Endothelial cell (in vitro differentiated cells): Measurements from ENCODE around the gene OR51A7. TPM values are rescaled to one million over a fixed set of nuclear protein-coding genes. Genes with fewer than 3 reads are reported as not detected.

Experiments
- DNase-seq: peaks from one replicate; pipeline ENCODE4 v3.0.0; 2021; ENCODE audit warnings: low spot score
- H3K27ac Mint-ChIP-seq: one replicate; pipeline ENCODE4 v1.8.0; 2021; ENCODE audit warnings: mixed read lengths, inconsistent platforms; ENCODE audit not compliant: unreplicated experiment
- H3K27me3 Mint-ChIP-seq: one replicate; pipeline ENCODE4 v1.8.0; 2021; ENCODE audit warnings: mild to moderate bottlenecking, moderate library complexity, mixed read lengths, inconsistent platforms; ENCODE audit not compliant: unreplicated experiment
- H3K36me3 Mint-ChIP-seq: one replicate; pipeline ENCODE4 v1.8.0; 2021; ENCODE audit warnings: mild to moderate bottlenecking, low read depth, mixed read lengths, inconsistent platforms; ENCODE audit not compliant: unreplicated experiment
- H3K4me1 Mint-ChIP-seq: one replicate; pipeline ENCODE4 v1.8.0; 2021; ENCODE audit warnings: mild to moderate bottlenecking, mixed read lengths, inconsistent platforms; ENCODE audit not compliant: unreplicated experiment
- H3K4me3 Mint-ChIP-seq: one replicate; pipeline ENCODE4 v1.8.0; 2021; ENCODE audit warnings: mild to moderate bottlenecking, mixed read lengths, inconsistent platforms; ENCODE audit not compliant: unreplicated experiment
- H3K9me3 Mint-ChIP-seq: one replicate; pipeline ENCODE4 v1.8.0; 2021; ENCODE audit warnings: mixed read lengths, inconsistent platforms; ENCODE audit not compliant: unreplicated experiment
- CTCF ChIP-seq: fragments of 200-600 bp; sonication (generic); IDR thresholded peaks from one replicate; pipeline ENCODE4 v1.5.0; 2021; ENCODE audit warnings: antibody characterized with exemption; ENCODE audit not compliant: unreplicated experiment
- total RNA-seq: library from RNA; stranded (reverse); fragmentation: NEBNext Ultra II Directional; extraction: Animal tissue kit (Norgen Biotek cat#: 25700); gene quantifications from one replicate; pipeline ENCODE4 v1.2.1, GENCODE V29; 2021; ENCODE audit not compliant: unreplicated experiment

OR51A7 gene
- total RNA-seq, 1 donor from 2014 or later: not detected

- Mint-ChIP-seq H3K4me1 (no peaks in the 10 kb centered on the region), H3K36me3 (no peaks in the 10 kb centered on the region), H3K4me3 (no peak overlapping the region), H3K27me3 (no peaks in the 10 kb centered on the region), H3K9me3 (no peaks in the 10 kb centered on the region), H3K27ac (no peak overlapping the region)
- DNase-seq: no peak
- TF ChIP-seq CTCF: no peak
These were observed 18.2 kb downstream of the OR51A7 start for GRCh38 chr11:4921796-4922195.

- no peaks in the 10 kb centered on the region for H3K9me3 Mint-ChIP-seq
- H3K4me3 Mint-ChIP-seq: no peak overlapping the region
- TF ChIP-seq CTCF: no peak
- no peaks in the 10 kb centered on the region for H3K27me3 Mint-ChIP-seq
- no peak for DNase-seq
- H3K36me3 Mint-ChIP-seq: no peaks in the 10 kb centered on the region
- no peak overlapping the region for H3K27ac Mint-ChIP-seq
- no peaks in the 10 kb centered on the region for H3K4me1 Mint-ChIP-seq
These were observed 18.7 kb downstream of the OR51A7 start for GRCh38 chr11:4922304-4922703.

- no peak for TF ChIP-seq CTCF
- Mint-ChIP-seq H3K36me3 (no peaks in the 10 kb centered on the region), H3K4me1 (no peaks in the 10 kb centered on the region), H3K9me3 (no peaks in the 10 kb centered on the region), H3K27me3 (no peaks in the 10 kb centered on the region), H3K27ac (no peak within 1 kb of the TSS), H3K4me3 (no peak within 1 kb of the TSS)
- DNase-seq: no peak
These were observed 20.7 kb downstream of the OR51A7 start, which contains the start of gene OR51G1 for GRCh38 chr11:4924239-4924638. Gene OR51G1 (minus strand): TSS chr11:4924339. CDS start chr11:4924339, 0 bp downstream.

- H3K27ac Mint-ChIP-seq: no peak overlapping the region
- no peaks in the 10 kb centered on the region for H3K27me3 Mint-ChIP-seq
- H3K9me3 Mint-ChIP-seq: no peaks in the 10 kb centered on the region
- no peaks in the 10 kb centered on the region for H3K36me3 Mint-ChIP-seq
- no peak for TF ChIP-seq CTCF
- no peak overlapping the region for H3K4me3 Mint-ChIP-seq
- DNase-seq: no peak
- no peaks in the 10 kb centered on the region for H3K4me1 Mint-ChIP-seq
These were observed 23.0 kb downstream of the OR51A7 start for GRCh38 chr11:4926608-4927007.

GRCh38 chr11:4932751-4933150, 29.2 kb downstream of the OR51A7 start:
- H3K27ac Mint-ChIP-seq: no peak overlapping the region
- no peaks in the 10 kb centered on the region for H3K27me3 Mint-ChIP-seq
- no peaks in the 10 kb centered on the region for H3K36me3 Mint-ChIP-seq
- TF ChIP-seq CTCF: no peak
- no peak for DNase-seq
- H3K9me3 Mint-ChIP-seq: no peaks in the 10 kb centered on the region
- H3K4me3 Mint-ChIP-seq: no peak overlapping the region
- H3K4me1 Mint-ChIP-seq: no peaks in the 10 kb centered on the region
